A549 (cell line): Measurements from ENCODE around the gene CCDC83. TPM values are rescaled to one million over a fixed set of nuclear protein-coding genes. Genes with fewer than 3 reads are reported as not detected.

Source experiments
- ATAC-seq, 2 experiments: fragments of 200-7000 bp in 1 of 2; fragments of >200 bp in 1 of 2; cut with Nextera tagmentation in 1 of 2; cut with Tn5 transposase in 1 of 2; 3 replicates each; pipeline versions ENCODE4 v1.8.0 to v1.9.1; 2018 to 2020; ENCODE audit warnings: mild to moderate bottlenecking in 1 of 2, moderate library complexity in 1 of 2
- CTCF ChIA-PET: fragments of 300-600 bp; sonication (Branson Sonifier 250); formaldehyde crosslinking; extraction: SDS; loops from one replicate; lab custom pipeline; 2021; ENCODE audit warnings: antibody characterized with exemption, inconsistent platforms; lab: Yijun Ruan, JAX
- POLR2A ChIA-PET: fragments of 350-600 bp; formaldehyde crosslinking; extraction: SDS; loops from one replicate; lab custom pipeline; 2021; ENCODE audit warnings: antibody characterized with exemption, inconsistent platforms; lab: Yijun Ruan, JAX
- DNase-seq, 2 experiments: peaks; one replicate each; pipeline versions ENCODE4 v3.0.0 to v3.0.0-alpha.2; 2011 to 2016; ENCODE audit warnings: low read depth in 1 of 2, low spot score in 1 of 2
- FAIRE-seq: peaks from 2 replicates; lab custom pipeline; 2011; peaks lifted over from hg19 to GRCh38; lab: Jason Lieb, UNC
- H3K27ac ChIP-seq, 2 experiments: fragments of >200 bp; sonication (Bioruptor Twin); formaldehyde crosslinking; 3 replicates each; pipeline ENCODE4 v1.5.1; 2016 to 2017
- H3K4me1 ChIP-seq: fragments of >200 bp; sonication (Bioruptor Twin); formaldehyde crosslinking; 3 replicates; pipeline ENCODE4 v1.6.1; 2016
- H3K4me2 ChIP-seq: fragments of >200 bp; sonication (Bioruptor Twin); formaldehyde crosslinking; 3 replicates; pipeline ENCODE4 v1.6.1; 2016
- H3K4me3 ChIP-seq: fragments of >200 bp; sonication (Bioruptor Twin); formaldehyde crosslinking; 3 replicates; pipeline ENCODE4 v1.5.1; 2016
- H3K9me3 ChIP-seq: fragments of >200 bp; sonication (Bioruptor Twin); formaldehyde crosslinking; 3 replicates; pipeline ENCODE4 v1.6.1; 2016
- CBX2 ChIP-seq: fragments of 200-600 bp; sonication (generic); IDR thresholded peaks from 2 replicates; pipeline ENCODE4 v1.6.1; 2016; ENCODE audit warnings: low read depth, mild to moderate bottlenecking, borderline replicate concordance
- CBX8 ChIP-seq: fragments of 200-600 bp; sonication (generic); IDR thresholded peaks from 2 replicates; pipeline ENCODE4 v1.6.1; 2016
- CEBPB ChIP-seq, 2 experiments: fragments of >200 bp in 1 of 2; sonication (Bioruptor Twin) in 1 of 2; formaldehyde crosslinking in 1 of 2; IDR thresholded peaks; 2 replicates each; pipeline ENCODE4 v1.6.1; 2012 to 2016
- EHMT2 ChIP-seq: fragments of 200-600 bp; sonication (generic); IDR thresholded peaks from 2 replicates; pipeline ENCODE4 v1.6.1; 2016; ENCODE audit warnings: antibody characterized with exemption, low read depth, mild to moderate bottlenecking, moderate library complexity
- FOSL2 ChIP-seq, 2 experiments: fragments of 450-650 bp in 1 of 2; fragments of >200 bp in 1 of 2; sonication (Bioruptor Twin) in 1 of 2; formaldehyde crosslinking; IDR thresholded peaks; 2 replicates each; pipeline versions ENCODE4 v1.5.0 to v1.6.1; 2016 to 2020; ENCODE audit warnings: mild to moderate bottlenecking in 1 of 2, moderate library complexity in 1 of 2
- GATA3 ChIP-seq: IDR thresholded peaks from 2 replicates; pipeline ENCODE4 v1.6.1; 2012; ENCODE audit warnings: borderline replicate concordance
- HEYL ChIP-seq: fragments of 250-450 bp; sonication (Bioruptor Pico); IDR thresholded peaks from 2 replicates; pipeline ENCODE4 v1.8.0; 2021; ENCODE audit warnings: mild to moderate bottlenecking, moderate library complexity
- HOXA7 ChIP-seq: fragments of 250-450 bp; sonication (Bioruptor Pico); IDR thresholded peaks from 2 replicates; pipeline ENCODE4 v1.5.0; 2020; ENCODE audit warnings: mild to moderate bottlenecking, moderate library complexity
- HOXB5 ChIP-seq: fragments of 250-450 bp; sonication (Bioruptor Pico); IDR thresholded peaks from 2 replicates; pipeline ENCODE4 v1.5.0; 2020; ENCODE audit warnings: mild to moderate bottlenecking, moderate library complexity
- JUNB ChIP-seq: fragments of >200 bp; sonication (Bioruptor Twin); formaldehyde crosslinking; IDR thresholded peaks from 2 replicates; pipeline ENCODE4 v1.6.1; 2016
- MAZ ChIP-seq: fragments of 150-350 bp; IDR thresholded peaks from 2 replicates; pipeline ENCODE4 v1.6.1; 2014; ENCODE audit warnings: antibody characterized with exemption, low read depth, low read length, borderline replicate concordance
- NR3C1 ChIP-seq: fragments of >200 bp; sonication (Bioruptor Twin); formaldehyde crosslinking; IDR thresholded peaks from 3 replicates; pipeline ENCODE4 v1.6.1; 2017
- PHF8 ChIP-seq: fragments of 200-600 bp; sonication (generic); IDR thresholded peaks from 2 replicates; pipeline ENCODE4 v1.6.1; 2016; ENCODE audit warnings: low read depth, mild to moderate bottlenecking, antibody characterized with exemption, moderate library complexity, borderline replicate concordance
- POLR2A ChIP-seq: IDR thresholded peaks from 2 replicates; pipeline ENCODE4 v1.6.1; 2012; ENCODE audit warnings: mild to moderate bottlenecking, low read length
- RFX5 ChIP-seq: fragments of 450-650 bp; IDR thresholded peaks from 2 replicates; pipeline ENCODE4 v1.7.1; 2014; ENCODE audit warnings: antibody characterized with exemption, mild to moderate bottlenecking, moderate library complexity
- RNF2 ChIP-seq: fragments of 200-600 bp; sonication (generic); IDR thresholded peaks from 2 replicates; pipeline ENCODE4 v1.6.1; 2016; ENCODE audit warnings: low read depth, mild to moderate bottlenecking, antibody characterized with exemption, moderate library complexity, borderline replicate concordance
- SMC3 ChIP-seq: fragments of >200 bp; sonication (Bioruptor Twin); formaldehyde crosslinking; IDR thresholded peaks from 3 replicates; pipeline ENCODE4 v1.6.1; 2018; ENCODE audit warnings: inconsistent platforms
- TFCP2L1 ChIP-seq: fragments of 250-450 bp; sonication (Bioruptor Pico); IDR thresholded peaks from 2 replicates; pipeline ENCODE4 v1.5.0; 2021; ENCODE audit warnings: mild to moderate bottlenecking
- TP53 ChIP-seq: fragments of 250-450 bp; sonication (Bioruptor Pico); IDR thresholded peaks from 2 replicates; pipeline ENCODE4 v1.5.0; 2021; ENCODE audit warnings: mild to moderate bottlenecking, moderate library complexity
- ZC3H11A ChIP-seq: fragments of 450-650 bp; IDR thresholded peaks from 2 replicates; pipeline ENCODE4 v1.6.1; 2014; ENCODE audit warnings: antibody characterized with exemption, mild to moderate bottlenecking
- ZFP36 ChIP-seq: fragments of 450-650 bp; IDR thresholded peaks from 2 replicates; pipeline ENCODE4 v1.6.1; 2014; ENCODE audit warnings: borderline replicate concordance; ENCODE audit not compliant: partially characterized antibody
- ZNF302 ChIP-seq: fragments of 250-450 bp; sonication (Bioruptor Pico); IDR thresholded peaks from 2 replicates; pipeline ENCODE4 v1.9.0; 2021; ENCODE audit warnings: inconsistent platforms, mild to moderate bottlenecking, moderate library complexity
- ZSCAN20 ChIP-seq: fragments of 250-450 bp; sonication (Bioruptor Pico); IDR thresholded peaks from 2 replicates; pipeline ENCODE4 v1.8.0; 2022; ENCODE audit warnings: mild to moderate bottlenecking, moderate library complexity
- WGBS: methylation state at CpG from one replicate; pipeline ENCODE4 v1.1.6; 2017; ENCODE audit errors: missing lambda C conversion rate; 5-methylcytosine and 5-hydroxymethylcytosine counted together
- polyA plus RNA-seq, 4 experiments: library from polyadenylated mRNA; depleted of rRNA in 3 of 4; stranded (reverse); fragments of >200 nt; fragmentation: RNase III in 1 of 4; extraction: RNeasy Plus Mini Kit Qiagen cat#74134 plus additional on column Dnase treatment in 1 of 4; gene quantifications; 2 replicates in 3 of 4; 3 replicates in 1 of 4; pipeline ENCODE4 v1.2.3, GENCODE V29; 2011 to 2017
- TF ChIP-seq, protein P1 (sequence below): fragments of 450-650 bp; IDR thresholded peaks from 2 replicates; pipeline ENCODE4 v1.6.1; 2014; ENCODE audit warnings: antibody characterized with exemption
- TF ChIP-seq, protein P2 (sequence below): IDR thresholded peaks from 2 replicates; pipeline ENCODE4 v1.6.1; 2012
- TF ChIP-seq, protein P3 (sequence below): fragments of 150-350 bp; IDR thresholded peaks from 2 replicates; pipeline ENCODE4 v1.6.1; 2014; ENCODE audit warnings: low read depth, mild to moderate bottlenecking, low read length
- TF ChIP-seq, protein P4 (sequence below): fragments of >200 bp; sonication (Bioruptor Twin); formaldehyde crosslinking; IDR thresholded peaks from 3 replicates; pipeline ENCODE4 v1.5.1; 2016
- TF ChIP-seq, protein P5 (sequence below): fragments of >200 bp; sonication (Bioruptor Twin); formaldehyde crosslinking; IDR thresholded peaks from 2 replicates; pipeline ENCODE4 v1.6.1; 2016
- TF ChIP-seq, protein P6 (sequence below): fragments of 250-450 bp; sonication (Bioruptor Pico); IDR thresholded peaks from 2 replicates; pipeline ENCODE4 v1.5.0; 2020; ENCODE audit warnings: low read depth, mild to moderate bottlenecking, moderate library complexity
- TF ChIP-seq, protein P7 (sequence below): IDR thresholded peaks from 2 replicates; pipeline ENCODE4 v1.6.1; 2012

Gene CCDC83
- polyA plus RNA-seq, 2 of the 4 experiments (the other 2 are of a cell fraction) = not detected

DNA sequence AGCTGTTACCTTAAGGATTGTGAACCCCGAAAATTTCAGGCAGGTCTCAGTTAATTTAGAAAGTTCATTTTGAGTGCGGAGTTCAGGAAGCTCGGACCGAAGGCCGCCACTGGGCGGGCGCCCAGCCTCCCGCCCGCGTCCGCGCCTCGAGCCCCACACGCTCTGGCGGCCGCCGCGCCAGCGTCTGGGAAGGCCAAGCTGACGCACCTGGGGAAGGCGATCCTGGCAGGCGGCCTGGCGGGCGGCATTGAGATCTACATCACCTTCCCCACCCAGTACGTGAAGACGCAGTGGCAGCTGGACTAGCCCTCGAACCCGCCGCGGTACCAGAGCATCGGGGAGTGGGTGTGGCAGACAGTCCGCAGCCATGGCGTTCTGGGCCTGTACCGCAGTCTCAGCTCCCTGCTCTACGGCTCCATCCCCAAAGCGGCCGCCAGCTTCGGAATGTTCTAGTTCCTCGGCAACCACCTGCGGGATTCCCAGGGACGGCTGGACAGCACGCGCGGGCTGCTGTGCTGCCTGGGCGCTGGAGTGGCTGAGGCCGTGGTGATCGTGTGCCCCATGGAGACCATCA, 79.5 kb downstream of the CCDC83 start (continued):
- TF ChIP-seq, protein P1, sequence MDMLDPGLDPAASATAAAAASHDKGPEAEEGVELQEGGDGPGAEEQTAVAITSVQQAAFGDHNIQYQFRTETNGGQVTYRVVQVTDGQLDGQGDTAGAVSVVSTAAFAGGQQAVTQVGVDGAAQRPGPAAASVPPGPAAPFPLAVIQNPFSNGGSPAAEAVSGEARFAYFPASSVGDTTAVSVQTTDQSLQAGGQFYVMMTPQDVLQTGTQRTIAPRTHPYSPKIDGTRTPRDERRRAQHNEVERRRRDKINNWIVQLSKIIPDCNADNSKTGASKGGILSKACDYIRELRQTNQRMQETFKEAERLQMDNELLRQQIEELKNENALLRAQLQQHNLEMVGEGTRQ = no peak
- TF ChIP-seq FOSL2 (IDR thresholded peaks at IDR 0.05) (no peak), FOSL2 (CRISPR knock-in tag; IDR thresholded peaks at IDR 0.05) (no peak), SMC3 (no peak), GATA3 (no peak), TP53 (CRISPR knock-in tag) (no peak), HOXB5 (no peak)
- TF ChIP-seq, all 56 proteins: peak for 0

DNA sequence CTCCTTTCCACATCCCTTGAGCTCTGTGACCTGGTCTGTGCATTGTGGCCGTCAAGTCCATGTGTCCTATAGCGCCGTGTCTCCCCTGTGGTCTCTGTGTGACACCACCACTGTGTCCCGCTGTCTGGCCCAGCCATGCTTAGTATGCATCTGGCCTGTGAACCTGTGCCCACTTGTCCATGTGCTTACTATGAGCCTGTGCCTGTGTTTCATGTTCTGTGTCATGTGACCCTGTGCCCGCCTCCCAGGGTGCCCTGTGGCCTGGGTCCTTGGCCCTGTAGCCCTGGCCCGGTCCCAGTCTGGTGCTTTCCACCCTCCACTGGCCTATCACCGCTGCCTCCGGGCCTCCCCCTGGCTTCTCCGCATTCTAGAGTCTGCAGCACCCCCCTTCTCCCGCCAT, 80.6 kb downstream of the CCDC83 start:
- no peak for TF ChIP-seq ZC3H11A
- no peak for TF ChIP-seq NR3C1
- TF ChIP-seq, protein P2, sequence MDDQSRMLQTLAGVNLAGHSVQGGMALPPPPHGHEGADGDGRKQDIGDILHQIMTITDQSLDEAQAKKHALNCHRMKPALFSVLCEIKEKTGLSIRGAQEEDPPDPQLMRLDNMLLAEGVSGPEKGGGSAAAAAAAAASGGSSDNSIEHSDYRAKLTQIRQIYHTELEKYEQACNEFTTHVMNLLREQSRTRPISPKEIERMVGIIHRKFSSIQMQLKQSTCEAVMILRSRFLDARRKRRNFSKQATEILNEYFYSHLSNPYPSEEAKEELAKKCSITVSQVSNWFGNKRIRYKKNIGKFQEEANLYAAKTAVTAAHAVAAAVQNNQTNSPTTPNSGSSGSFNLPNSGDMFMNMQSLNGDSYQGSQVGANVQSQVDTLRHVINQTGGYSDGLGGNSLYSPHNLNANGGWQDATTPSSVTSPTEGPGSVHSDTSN = no peak
- no peak for TF ChIP-seq TP53 (CRISPR knock-in tag)
- TF ChIP-seq ZSCAN20 (CRISPR knock-in tag) = no peak
- no peak for TF ChIP-seq TFCP2L1
- CTCF ChIA-PET = interaction anchor here (0.9 to 1.5 kb wide), 2 partner anchors 30 to 356 kb away, joined by 3 to 5 read pairs; no protein-coding TSS in a partner anchor
- H3K4me1 ChIP-seq = no peaks in the 10 kb centered on the region
- H3K9me3 ChIP-seq = no peaks in the 10 kb centered on the region
- no peak overlapping the region for H3K27ac ChIP-seq
- 94% methylated on average over 7 of the region's 10 CpGs for WGBS
- FAIRE-seq (no peak), DNase-seq (no peak), ATAC-seq (no peak)
- H3K4me3 ChIP-seq = no peak overlapping the region
- POLR2A ChIA-PET = no interaction called here
- H3K4me2 ChIP-seq = no peak overlapping the region

DNA sequence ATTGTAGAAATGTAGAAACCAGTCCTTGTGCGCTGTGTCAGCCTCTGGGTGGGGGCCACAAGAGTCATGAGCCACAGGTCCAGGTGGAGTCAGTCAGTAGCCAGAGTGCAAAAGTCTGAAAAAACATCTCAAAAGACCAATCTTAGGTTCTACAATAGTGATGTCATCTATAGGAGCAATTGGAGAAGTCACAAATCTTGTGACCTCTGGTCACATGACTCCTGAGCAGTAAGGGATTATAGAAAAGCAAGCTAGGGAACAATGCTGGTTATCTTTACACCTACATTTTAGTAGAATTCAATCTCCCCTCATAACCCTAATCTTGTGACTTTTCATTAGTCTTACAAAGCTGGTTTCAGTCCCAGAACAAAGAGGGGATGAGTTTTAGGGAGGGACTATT, 82.7 kb downstream of the CCDC83 start:
- H3K4me3 ChIP-seq = no peak overlapping the region
- no peak overlapping the region for H3K4me2 ChIP-seq
- no peaks in the 10 kb centered on the region for H3K9me3 ChIP-seq
- no peak for DNase-seq
- CTCF ChIA-PET = interaction anchor here (0.6 kb wide), 1 partner anchor 394 kb away, joined by 3 read pairs; no protein-coding TSS in a partner anchor
- 92% methylated on average over 1 of the region's 1 CpG for WGBS
- H3K4me1 ChIP-seq = no peaks in the 10 kb centered on the region
- no peak for TF ChIP-seq ZFP36
- no peak for TF ChIP-seq MAZ
- TF ChIP-seq JUNB = no peak
- TF ChIP-seq FOSL2 (IDR thresholded peaks at IDR 0.05) = no peak
- TF ChIP-seq FOSL2 (CRISPR knock-in tag; IDR thresholded peaks at IDR 0.05) = no peak
- TF ChIP-seq, protein P3, sequence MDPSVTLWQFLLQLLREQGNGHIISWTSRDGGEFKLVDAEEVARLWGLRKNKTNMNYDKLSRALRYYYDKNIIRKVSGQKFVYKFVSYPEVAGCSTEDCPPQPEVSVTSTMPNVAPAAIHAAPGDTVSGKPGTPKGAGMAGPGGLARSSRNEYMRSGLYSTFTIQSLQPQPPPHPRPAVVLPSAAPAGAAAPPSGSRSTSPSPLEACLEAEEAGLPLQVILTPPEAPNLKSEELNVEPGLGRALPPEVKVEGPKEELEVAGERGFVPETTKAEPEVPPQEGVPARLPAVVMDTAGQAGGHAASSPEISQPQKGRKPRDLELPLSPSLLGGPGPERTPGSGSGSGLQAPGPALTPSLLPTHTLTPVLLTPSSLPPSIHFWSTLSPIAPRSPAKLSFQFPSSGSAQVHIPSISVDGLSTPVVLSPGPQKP = no peak
- TF ChIP-seq RNF2 = no peak
- TF ChIP-seq HEYL = no peak
- TF ChIP-seq, protein P4, sequence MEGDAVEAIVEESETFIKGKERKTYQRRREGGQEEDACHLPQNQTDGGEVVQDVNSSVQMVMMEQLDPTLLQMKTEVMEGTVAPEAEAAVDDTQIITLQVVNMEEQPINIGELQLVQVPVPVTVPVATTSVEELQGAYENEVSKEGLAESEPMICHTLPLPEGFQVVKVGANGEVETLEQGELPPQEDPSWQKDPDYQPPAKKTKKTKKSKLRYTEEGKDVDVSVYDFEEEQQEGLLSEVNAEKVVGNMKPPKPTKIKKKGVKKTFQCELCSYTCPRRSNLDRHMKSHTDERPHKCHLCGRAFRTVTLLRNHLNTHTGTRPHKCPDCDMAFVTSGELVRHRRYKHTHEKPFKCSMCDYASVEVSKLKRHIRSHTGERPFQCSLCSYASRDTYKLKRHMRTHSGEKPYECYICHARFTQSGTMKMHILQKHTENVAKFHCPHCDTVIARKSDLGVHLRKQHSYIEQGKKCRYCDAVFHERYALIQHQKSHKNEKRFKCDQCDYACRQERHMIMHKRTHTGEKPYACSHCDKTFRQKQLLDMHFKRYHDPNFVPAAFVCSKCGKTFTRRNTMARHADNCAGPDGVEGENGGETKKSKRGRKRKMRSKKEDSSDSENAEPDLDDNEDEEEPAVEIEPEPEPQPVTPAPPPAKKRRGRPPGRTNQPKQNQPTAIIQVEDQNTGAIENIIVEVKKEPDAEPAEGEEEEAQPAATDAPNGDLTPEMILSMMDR = no peak
- no peak for TF ChIP-seq ZNF302
- TF ChIP-seq PHF8 = no peak
- no peak for TF ChIP-seq HOXA7 (CRISPR knock-in tag)
- TF ChIP-seq, protein P5, sequence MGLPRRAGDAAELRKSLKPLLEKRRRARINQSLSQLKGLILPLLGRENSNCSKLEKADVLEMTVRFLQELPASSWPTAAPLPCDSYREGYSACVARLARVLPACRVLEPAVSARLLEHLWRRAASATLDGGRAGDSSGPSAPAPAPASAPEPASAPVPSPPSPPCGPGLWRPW = no peak
- TF ChIP-seq, protein P6, sequence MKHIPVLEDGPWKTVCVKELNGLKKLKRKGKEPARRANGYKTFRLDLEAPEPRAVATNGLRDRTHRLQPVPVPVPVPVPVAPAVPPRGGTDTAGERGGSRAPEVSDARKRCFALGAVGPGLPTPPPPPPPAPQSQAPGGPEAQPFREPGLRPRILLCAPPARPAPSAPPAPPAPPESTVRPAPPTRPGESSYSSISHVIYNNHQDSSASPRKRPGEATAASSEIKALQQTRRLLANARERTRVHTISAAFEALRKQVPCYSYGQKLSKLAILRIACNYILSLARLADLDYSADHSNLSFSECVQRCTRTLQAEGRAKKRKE (CRISPR knock-in tag) = no peak
- TF ChIP-seq POLR2A = no peak
- no peak for TF ChIP-seq CBX8
- no peak for TF ChIP-seq RFX5
- TF ChIP-seq, protein P7, sequence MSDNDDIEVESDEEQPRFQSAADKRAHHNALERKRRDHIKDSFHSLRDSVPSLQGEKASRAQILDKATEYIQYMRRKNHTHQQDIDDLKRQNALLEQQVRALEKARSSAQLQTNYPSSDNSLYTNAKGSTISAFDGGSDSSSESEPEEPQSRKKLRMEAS = no peak
- TF ChIP-seq EHMT2 = no peak
- no peak for TF ChIP-seq CEBPB (IDR thresholded peaks at IDR 0.05)
- no peak for TF ChIP-seq CBX2
- FAIRE-seq = no peak
- no peak overlapping the region for H3K27ac ChIP-seq
- no peak for ATAC-seq
- POLR2A ChIA-PET = no interaction called here
